Transverse colon (tissue), 3 donors: ENCODE results near the gene PFDN2.

ENCODE experiments used
- CTCF ChIP-seq, 5 experiments: fragments of 200-600 bp in 3 of 5; fragments of 450-650 bp in 2 of 5; sonication (generic) in 3 of 5; IDR thresholded peaks; 1 replicate in 2 of 5; 2 replicates in 3 of 5; pipeline ENCODE4 v1.5.1; 2016 to 2017; ENCODE audit warnings: antibody characterized with exemption in 5 of 5, inconsistent platforms in 3 of 5, mild to moderate bottlenecking in 2 of 5, moderate library complexity in 1 of 5
- EP300 ChIP-seq: sonication (generic); formaldehyde crosslinking; IDR thresholded peaks from one replicate; pipeline ENCODE4 v1.6.1; 2017; ENCODE audit warnings: antibody characterized with exemption, low read depth
- POLR2A ChIP-seq: fragments of 450-650 bp; IDR thresholded peaks from one replicate; pipeline ENCODE4 v1.6.1; 2016; ENCODE audit warnings: antibody characterized with exemption, mild to moderate bottlenecking, moderate library complexity

- TF ChIP-seq POLR2A (no peak), EP300 (no peak), CTCF (IDR thresholded peaks at IDR 0.05) (no peak)
Observed at GRCh38 chr1:161115132-161115711, 2.6 kb downstream of the PFDN2 start.
